Measurements from ENCODE around the gene PIK3CD.
"Not testable (repeated sequence)": the region's sequence is repeated elsewhere in the genome, so short reads cannot be mapped to it uniquely, and the experiment has no call there.

PIK3CD gene

GRCh38 chr1:9609998-9610397, 41.5 kb upstream of the PIK3CD start:
- no peak for TF ChIP-seq TAF1 (IDR thresholded peaks at IDR 0.05; ENCODE audit: borderline replicate concordance, low read depth, low read length)
- TF ChIP-seq POLR2A (IDR thresholded peaks at IDR 0.05; ENCODE audit: low read depth, low read length), result no peak
- no peak for TF ChIP-seq POLR2AphosphoS5 (IDR thresholded peaks at IDR 0.05; ENCODE audit: low read depth, low read length)
- FAIRE-seq, result no peak

GRCh38 chr1:9610548-9610947, 41.0 kb upstream of the PIK3CD start:
- no peak for TF ChIP-seq POLR2AphosphoS5 (IDR thresholded peaks at IDR 0.05; ENCODE audit: low read depth, low read length)
- no peak for TF ChIP-seq TAF1 (IDR thresholded peaks at IDR 0.05; ENCODE audit: borderline replicate concordance, low read depth, low read length)
- TF ChIP-seq POLR2A (IDR thresholded peaks at IDR 0.05; ENCODE audit: low read depth, low read length), result no peak
- DNase-seq (ENCODE audit: insufficient read length), result no peak
- no peak for FAIRE-seq

More at GRCh38 chr1:9609998-9610397, 41.5 kb upstream of the PIK3CD start:
- DNase-seq (ENCODE audit: insufficient read length), result no peak

GRCh38 chr1:9611716-9612115, 39.8 kb upstream of the PIK3CD start:
- FAIRE-seq (no peak), DNase-seq (ENCODE audit: insufficient read length) (no peak)
- TF ChIP-seq POLR2AphosphoS5 (IDR thresholded peaks at IDR 0.05; ENCODE audit: low read depth, low read length), result no peak
- no peak for TF ChIP-seq POLR2A (IDR thresholded peaks at IDR 0.05; ENCODE audit: low read depth, low read length)
- TF ChIP-seq TAF1 (IDR thresholded peaks at IDR 0.05; ENCODE audit: borderline replicate concordance, low read depth, low read length), result no peak

- DNase-seq (ENCODE audit: insufficient read length), result no peak
- no peak for FAIRE-seq
- TF ChIP-seq POLR2A (IDR thresholded peaks at IDR 0.05; ENCODE audit: low read depth, low read length) (no peak), POLR2AphosphoS5 (IDR thresholded peaks at IDR 0.05; ENCODE audit: low read depth, low read length) (no peak), TAF1 (IDR thresholded peaks at IDR 0.05; ENCODE audit: borderline replicate concordance, low read depth, low read length) (no peak)
These were observed 39.2 kb upstream of the PIK3CD start for GRCh38 chr1:9612162-9612845.

- TF ChIP-seq POLR2AphosphoS5 (IDR thresholded peaks at IDR 0.05; ENCODE audit: low read depth, low read length) (no peak), POLR2A (IDR thresholded peaks at IDR 0.05; ENCODE audit: low read depth, low read length) (no peak), TAF1 (IDR thresholded peaks at IDR 0.05; ENCODE audit: borderline replicate concordance, low read depth, low read length) (no peak)
- no peak for DNase-seq (ENCODE audit: insufficient read length)
- no peak for FAIRE-seq
These were observed 38.5 kb upstream of the PIK3CD start for GRCh38 chr1:9612871-9613624.

GRCh38 chr1:9613625-9614299, 37.8 kb upstream of the PIK3CD start:
- DNase-seq (ENCODE audit: insufficient read length), result no peak
- FAIRE-seq, result no peak
- TF ChIP-seq TAF1 (IDR thresholded peaks at IDR 0.05; ENCODE audit: borderline replicate concordance, low read depth, low read length), result no peak
- TF ChIP-seq POLR2A (IDR thresholded peaks at IDR 0.05; ENCODE audit: low read depth, low read length), result no peak
- TF ChIP-seq POLR2AphosphoS5 (IDR thresholded peaks at IDR 0.05; ENCODE audit: low read depth, low read length), result no peak

- DNase-seq (ENCODE audit: insufficient read length), result peak; percentile 66
- TF ChIP-seq POLR2A (IDR thresholded peaks at IDR 0.05; ENCODE audit: low read depth, low read length) (no peak), TAF1 (IDR thresholded peaks at IDR 0.05; ENCODE audit: borderline replicate concordance, low read depth, low read length) (no peak), POLR2AphosphoS5 (IDR thresholded peaks at IDR 0.05; ENCODE audit: low read depth, low read length) (no peak)
- FAIRE-seq, result peak; percentile 90
These were observed 36.0 kb upstream of the PIK3CD start for GRCh38 chr1:9615316-9616063.

GRCh38 chr1:9618909-9619679, 32.4 kb upstream of the PIK3CD start:
- FAIRE-seq (no peak), DNase-seq (ENCODE audit: insufficient read length) (no peak)
- no peak for TF ChIP-seq POLR2AphosphoS5 (IDR thresholded peaks at IDR 0.05; ENCODE audit: low read depth, low read length)
- no peak for TF ChIP-seq TAF1 (IDR thresholded peaks at IDR 0.05; ENCODE audit: borderline replicate concordance, low read depth, low read length)
- TF ChIP-seq POLR2A (IDR thresholded peaks at IDR 0.05; ENCODE audit: low read depth, low read length), result no peak

GRCh38 chr1:9621032-9621431, 30.5 kb upstream of the PIK3CD start:
- FAIRE-seq (no peak), DNase-seq (ENCODE audit: insufficient read length) (no peak)
- TF ChIP-seq POLR2AphosphoS5 (IDR thresholded peaks at IDR 0.05; ENCODE audit: low read depth, low read length), result no peak
- no peak for TF ChIP-seq POLR2A (IDR thresholded peaks at IDR 0.05; ENCODE audit: low read depth, low read length)

GRCh38 chr1:9624081-9624480, 27.4 kb upstream of the PIK3CD start:
- TF ChIP-seq POLR2AphosphoS5 (IDR thresholded peaks at IDR 0.05; ENCODE audit: low read depth, low read length), result no peak
- no peak for TF ChIP-seq POLR2A (IDR thresholded peaks at IDR 0.05; ENCODE audit: low read depth, low read length)
- TF ChIP-seq TAF1 (IDR thresholded peaks at IDR 0.05; ENCODE audit: borderline replicate concordance, low read depth, low read length), result no peak
- DNase-seq (ENCODE audit: insufficient read length), result no peak
- no peak for FAIRE-seq

- DNase-seq (ENCODE audit: insufficient read length); FAIRE-seq: not testable (repeated sequence)
These were observed 26.5 kb upstream of the PIK3CD start for GRCh38 chr1:9625030-9625429.

Data from GM12892 (cell line).